K562 (cell line): Measurements from ENCODE around the gene FEM1B.

Experiments
- CGGBP1 ChIP-seq: fragments of 250-450 bp; sonication (Bioruptor Pico); IDR thresholded peaks from 2 replicates; pipeline ENCODE4 v1.9.0; 2021; ENCODE audit warnings: mild to moderate bottlenecking
- CREM ChIP-seq: IDR thresholded peaks from 2 replicates; pipeline ENCODE4 v1.6.1; 2014; ENCODE audit warnings: antibody characterized with exemption, low read depth
- CTCF ChIP-seq, 3 experiments: IDR thresholded peaks in 2 of 3; conservative IDR thresholded peaks in 1 of 3; 2 replicates each; pipeline ENCODE4 v1.5.1; 2011 to 2012; ENCODE audit warnings: low read length in 3 of 3, mild to moderate bottlenecking in 3 of 3, control low read depth in 2 of 3, improper control_type of control experiment in 1 of 3, inconsistent platforms in 1 of 3, low read depth in 1 of 3, mixed read lengths in 1 of 3, moderate library complexity in 1 of 3; ENCODE audit not compliant: insufficient read depth in 2 of 3
- EZH2 ChIP-seq: IDR thresholded peaks from 2 replicates; pipeline ENCODE4 v1.6.1; 2012; ENCODE audit warnings: low read depth, mild to moderate bottlenecking, inconsistent platforms, low read length, borderline replicate concordance
- JUNB ChIP-seq: fragments of 450-650 bp; formaldehyde crosslinking; conservative IDR thresholded peaks from 2 replicates; pipeline ENCODE4 v1.4.0; 2020; ENCODE audit warnings: mild to moderate bottlenecking
- RFX1 ChIP-seq: fragments of 450-650 bp; IDR thresholded peaks from 2 replicates; pipeline ENCODE4 v1.6.1; 2016; ENCODE audit warnings: mild to moderate bottlenecking, moderate library complexity
- TSC22D4 ChIP-seq: fragments of 450-650 bp; IDR thresholded peaks from 2 replicates; pipeline ENCODE4 v1.6.1; 2016; ENCODE audit warnings: missing genetic modification characterization, missing biosample characterization, control low read depth
- USF2 ChIP-seq: sonication (generic); formaldehyde crosslinking; IDR thresholded peaks from 2 replicates; pipeline ENCODE4 v1.5.0; 2020; ENCODE audit warnings: missing genetic modification reagents
- ZBTB11 ChIP-seq, 3 experiments: fragments of 200-800 bp in 1 of 3; fragments of 250-450 bp in 1 of 3; fragments of 450-650 bp in 1 of 3; sonication (Bioruptor Pico) in 1 of 3; sonication (Bioruptor generic) in 1 of 3; formaldehyde crosslinking in 1 of 3; IDR thresholded peaks; 2 replicates each; pipeline versions ENCODE4 v1.6.1 to v1.8.0; 2016 to 2022; ENCODE audit warnings: mild to moderate bottlenecking in 2 of 3, missing genetic modification characterization in 2 of 3, missing compliant biosample characterization in 1 of 3, moderate library complexity in 1 of 3

- TF ChIP-seq CGGBP1 (CRISPR knock-in tag) (no peak), RFX1 (no peak), USF2 (CRISPR knock-in tag) (no peak), CREM (no peak), EZH2 (no peak), ZBTB11 (CRISPR knock-in tag; IDR thresholded peaks at IDR 0.05) (no peak), TSC22D4 (tag) (no peak), JUNB (CRISPR knock-in tag) (no peak), CTCF (IDR thresholded peaks at IDR 0.05 in 2 of 3, conservative IDR thresholded peaks at IDR 0.05 in 1 of 3; ENCODE audit: insufficient read depth in 2 of 3, low read depth in 1 of 3, low read length in 3 of 3) (no peak)
These were observed 40.7 kb downstream of the FEM1B start for GRCh38 chr15:68318008-68318835.
